Measurements from ENCODE around the gene SYNE2.
"Not testable (repeated sequence)": the region's sequence is repeated elsewhere in the genome, so short reads cannot be mapped to it uniquely, and the experiment has no call there.

SYNE2 gene

GRCh38 chr14:64118403-64118742 lies 265.6 kb downstream of the SYNE2 start:
- not testable (repeated sequence) for DNase-seq (ENCODE audit: low read depth, low spot score)

- no peak for DNase-seq (ENCODE audit: low read depth, low spot score)
Measured at GRCh38 chr14:64118892-64119291, 266.1 kb downstream of the SYNE2 start.

- no peak for DNase-seq (ENCODE audit: low read depth, low spot score)
Measured at GRCh38 chr14:64119500-64119899, 266.7 kb downstream of the SYNE2 start.

GRCh38 chr14:64119980-64120379 lies 267.2 kb downstream of the SYNE2 start:
- no peak for DNase-seq (ENCODE audit: low read depth, low spot score)

GRCh38 chr14:64123241-64123822 lies 270.5 kb downstream of the SYNE2 start:
- no peak for DNase-seq (ENCODE audit: low read depth, low spot score)

- no peak for DNase-seq (ENCODE audit: low read depth, low spot score)
Measured at GRCh38 chr14:64125270-64125669, 272.5 kb downstream of the SYNE2 start.

GRCh38 chr14:64126548-64126947 lies 273.7 kb downstream of the SYNE2 start:
- DNase-seq (ENCODE audit: low read depth, low spot score), result no peak

GRCh38 chr14:64137657-64138290 lies 285.0 kb downstream of the SYNE2 start:
- DNase-seq (ENCODE audit: low read depth, low spot score), result no peak

- peak; percentile 39 for DNase-seq (ENCODE audit: low read depth, low spot score)
Measured at GRCh38 chr14:64147126-64147790, 294.5 kb downstream of the SYNE2 start.

GRCh38 chr14:64149921-64150320 lies 297.1 kb downstream of the SYNE2 start:
- DNase-seq (ENCODE audit: low read depth, low spot score), result no peak

GRCh38 chr14:64158608-64159007 lies 305.8 kb downstream of the SYNE2 start:
- no peak for DNase-seq (ENCODE audit: low read depth, low spot score)

GRCh38 chr14:64159588-64159987 lies 306.8 kb downstream of the SYNE2 start:
- no peak for DNase-seq (ENCODE audit: low read depth, low spot score)

GRCh38 chr14:64170181-64170580 lies 317.4 kb downstream of the SYNE2 start:
- DNase-seq (ENCODE audit: low read depth, low spot score), result no peak

GRCh38 chr14:64174922-64175782 lies 322.3 kb downstream of the SYNE2 start:
- no peak for DNase-seq (ENCODE audit: low read depth, low spot score)

GRCh38 chr14:64176330-64176729 lies 323.5 kb downstream of the SYNE2 start:
- DNase-seq (ENCODE audit: low read depth, low spot score), result no peak

- no peak for DNase-seq (ENCODE audit: low read depth, low spot score)
Measured at GRCh38 chr14:64178814-64179213, 326.0 kb downstream of the SYNE2 start.

- DNase-seq (ENCODE audit: low read depth, low spot score), result not testable (repeated sequence)
Measured at GRCh38 chr14:64182908-64183307, 330.1 kb downstream of the SYNE2 start.

GRCh38 chr14:64184103-64184729 lies 331.4 kb downstream of the SYNE2 start:
- DNase-seq (ENCODE audit: low read depth, low spot score), result no peak

GRCh38 chr14:64185184-64185583 lies 332.4 kb downstream of the SYNE2 start:
- no peak for DNase-seq (ENCODE audit: low read depth, low spot score)

GRCh38 chr14:64186231-64187129 lies 333.7 kb downstream of the SYNE2 start:
- no peak for DNase-seq (ENCODE audit: low read depth, low spot score)

GRCh38 chr14:64187331-64187730 lies 334.5 kb downstream of the SYNE2 start:
- no peak for DNase-seq (ENCODE audit: low read depth, low spot score)

All from smooth muscle cell of the brain vasculature (primary cell).